Stomach (tissue), 9 donors: ENCODE results near the gene STX5. TPM values are rescaled to one million over a fixed set of nuclear protein-coding genes. Genes with fewer than 3 reads are reported as not detected.

Experiments used
- DNase-seq, 2 donors: peaks; one replicate each; pipeline versions ENCODE4 v3.0.0 to v3.0.0-alpha.2; 2013 to 2019
- H3K27ac ChIP-seq, 5 donors: fragments of 200-600 bp in 4 of 5; sonication (generic) in 4 of 5; one replicate each; pipeline ENCODE4 v1.5.1; 2013 to 2019; ENCODE audit warnings: mild to moderate bottlenecking in 1 of 5, moderate library complexity in 1 of 5
- H3K27me3 ChIP-seq, 3 donors: fragments of 200-600 bp; sonication (generic); one replicate each; pipeline ENCODE4 v1.5.1; 2017 to 2019; ENCODE audit warnings: mixed run types in 1 of 3
- H3K36me3 ChIP-seq, 4 donors: fragments of 200-600 bp; sonication (generic); 1 replicate in 3 of 4; 2 replicates in 1 of 4; pipeline ENCODE4 v1.5.1; 2016 to 2019
- H3K4me1 ChIP-seq, 4 donors: fragments of 200-600 bp; sonication (generic); one replicate each; pipeline ENCODE4 v1.5.1; 2016 to 2019
- H3K4me3 ChIP-seq, 4 donors: fragments of 200-600 bp; sonication (generic) in 3 of 4; one replicate each; pipeline ENCODE4 v1.5.1; 2016 to 2019; ENCODE audit warnings: mild to moderate bottlenecking in 1 of 4
- H3K9me3 ChIP-seq, 4 donors: fragments of 200-600 bp; sonication (generic); one replicate each; pipeline ENCODE4 v1.5.1; 2016 to 2019
- EP300 ChIP-seq: sonication (generic); formaldehyde crosslinking; IDR thresholded peaks from one replicate; pipeline ENCODE4 v1.6.1; 2017; ENCODE audit warnings: antibody characterized with exemption
- POLR2A ChIP-seq, 4 donors: fragments of 450-650 bp; IDR thresholded peaks; one replicate each; pipeline ENCODE4 v1.6.1; 2016; ENCODE audit warnings: antibody characterized with exemption in 4 of 4, control low read depth in 2 of 4, mild to moderate bottlenecking in 1 of 4, moderate library complexity in 1 of 4
- POLR2AphosphoS5 ChIP-seq, 3 donors: sonication (generic); formaldehyde crosslinking; IDR thresholded peaks; one replicate each; pipeline ENCODE4 v1.6.1; 2016; ENCODE audit warnings: antibody characterized with exemption in 3 of 3
- WGBS, 5 donors: extraction: QIAGEN DNeasy Blood & Tissue Kit in 3 of 5; methylation state at CpG; one replicate each; pipeline versions ENCODE4 v1.1.5 to v1.1.7; 2013 to 2018; 5-methylcytosine and 5-hydroxymethylcytosine counted together
- intact Hi-C: fragments of 100-400 bp; cut with DNase I; formaldehyde crosslinking; loops from one replicate; pipeline ENCODE4 v1.15.1; 2023; ENCODE audit warnings: low total_unique reads
- polyA plus RNA-seq, 3 donors: library from polyadenylated mRNA; stranded (reverse); fragments of 200-250 nt; gene quantifications; one replicate each; pipeline ENCODE4 v1.2.3, GENCODE V29; 2013
- total RNA-seq, 5 donors: library from RNA; depleted of rRNA; stranded (reverse); fragments of >200 nt; gene quantifications; one replicate each; pipeline versions ENCODE4 v1.1.0 to v1.2.3, GENCODE V29; 2014 to 2016
- TF ChIP-seq, protein P1 (sequence below), 7 experiments: fragments of 450-650 bp in 4 of 7; fragments of 200-600 bp in 3 of 7; sonication (generic) in 3 of 7; IDR thresholded peaks; one replicate each; pipeline ENCODE4 v1.5.1; 2016 to 2019; ENCODE audit warnings: antibody characterized with exemption in 7 of 7, control low read depth in 2 of 7, mild to moderate bottlenecking in 1 of 7
- donor health status: healthy with polysubstance abuse.
- donor health status: Bipolar disorder and iron deficiency.
- donor health status: healthy.

The STX5 gene
- total and polyA plus RNA-seq, 8 donors, result 8.2 to 48.1 (median 26.7) TPM

DNA sequence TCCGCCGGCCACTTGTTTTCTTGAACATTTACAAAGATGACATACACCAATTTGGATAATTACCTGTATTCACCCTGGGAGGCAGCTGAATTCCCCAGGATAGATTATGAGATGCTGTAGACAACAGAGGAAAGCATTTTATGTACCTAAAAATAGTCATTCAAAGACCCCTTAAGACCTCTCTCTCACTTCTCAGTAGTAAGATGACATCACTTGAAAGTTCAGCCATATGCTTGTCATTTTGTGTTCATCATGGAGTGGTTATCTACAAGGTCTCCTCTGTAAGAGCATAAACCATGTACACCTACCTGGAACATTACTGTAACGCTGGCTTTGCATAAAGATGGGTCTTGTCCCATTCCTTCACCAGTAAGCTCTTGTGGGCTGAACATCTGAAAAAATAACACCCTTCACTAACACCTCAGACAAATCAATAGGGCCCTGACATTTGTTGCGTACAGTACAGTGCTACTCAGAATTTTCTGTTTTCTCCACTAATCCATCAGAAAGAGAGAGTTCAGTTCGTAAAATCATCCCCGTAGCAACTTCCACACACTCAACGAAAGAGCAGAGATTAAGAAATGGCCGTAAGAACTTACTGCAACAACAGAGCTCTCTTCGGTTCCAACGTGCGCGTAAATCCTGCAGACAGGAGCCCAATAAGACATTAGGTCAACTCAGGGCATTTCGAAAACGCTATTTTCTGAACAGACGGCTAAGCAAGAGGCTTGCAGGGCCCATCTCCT lies 23.1 kb upstream of the STX5 start:
- WGBS, 5 donors, result 1 to 3% (median 1%) methylated on average over 15 of the region's 15 CpGs
- DNase-seq, result no peak
- H3K27ac ChIP-seq, result peak overlapping the region; percentile 78 to 89 (median 79)
- TF ChIP-seq EP300, result no peak
- TF ChIP-seq POLR2A (IDR thresholded peaks at IDR 0.05), result no peak
- TF ChIP-seq POLR2AphosphoS5 (IDR thresholded peaks at IDR 0.05), result no peak
- TF ChIP-seq, protein P1, sequence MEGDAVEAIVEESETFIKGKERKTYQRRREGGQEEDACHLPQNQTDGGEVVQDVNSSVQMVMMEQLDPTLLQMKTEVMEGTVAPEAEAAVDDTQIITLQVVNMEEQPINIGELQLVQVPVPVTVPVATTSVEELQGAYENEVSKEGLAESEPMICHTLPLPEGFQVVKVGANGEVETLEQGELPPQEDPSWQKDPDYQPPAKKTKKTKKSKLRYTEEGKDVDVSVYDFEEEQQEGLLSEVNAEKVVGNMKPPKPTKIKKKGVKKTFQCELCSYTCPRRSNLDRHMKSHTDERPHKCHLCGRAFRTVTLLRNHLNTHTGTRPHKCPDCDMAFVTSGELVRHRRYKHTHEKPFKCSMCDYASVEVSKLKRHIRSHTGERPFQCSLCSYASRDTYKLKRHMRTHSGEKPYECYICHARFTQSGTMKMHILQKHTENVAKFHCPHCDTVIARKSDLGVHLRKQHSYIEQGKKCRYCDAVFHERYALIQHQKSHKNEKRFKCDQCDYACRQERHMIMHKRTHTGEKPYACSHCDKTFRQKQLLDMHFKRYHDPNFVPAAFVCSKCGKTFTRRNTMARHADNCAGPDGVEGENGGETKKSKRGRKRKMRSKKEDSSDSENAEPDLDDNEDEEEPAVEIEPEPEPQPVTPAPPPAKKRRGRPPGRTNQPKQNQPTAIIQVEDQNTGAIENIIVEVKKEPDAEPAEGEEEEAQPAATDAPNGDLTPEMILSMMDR (IDR thresholded peaks at IDR 0.05), result no peak
- H3K9me3 ChIP-seq, result no peaks in the 10 kb centered on the region
- intact Hi-C loops, result loop anchor here (10.0 kb wide), 1 partner anchor 60 kb away; the partner anchor contains the start of gene TMEM223
- H3K36me3 ChIP-seq, result peaks cover 31 to 35% (median 32%) of the 10 kb centered on the region in 4 donors
- no peaks in the 10 kb centered on the region for H3K27me3 ChIP-seq
- peak overlapping the region; percentile 59 to 99 (median 82) for H3K4me3 ChIP-seq
- H3K4me1 ChIP-seq, result peaks cover 29 to 62% (median 42%) of the 10 kb centered on the region in 4 donors

DNA sequence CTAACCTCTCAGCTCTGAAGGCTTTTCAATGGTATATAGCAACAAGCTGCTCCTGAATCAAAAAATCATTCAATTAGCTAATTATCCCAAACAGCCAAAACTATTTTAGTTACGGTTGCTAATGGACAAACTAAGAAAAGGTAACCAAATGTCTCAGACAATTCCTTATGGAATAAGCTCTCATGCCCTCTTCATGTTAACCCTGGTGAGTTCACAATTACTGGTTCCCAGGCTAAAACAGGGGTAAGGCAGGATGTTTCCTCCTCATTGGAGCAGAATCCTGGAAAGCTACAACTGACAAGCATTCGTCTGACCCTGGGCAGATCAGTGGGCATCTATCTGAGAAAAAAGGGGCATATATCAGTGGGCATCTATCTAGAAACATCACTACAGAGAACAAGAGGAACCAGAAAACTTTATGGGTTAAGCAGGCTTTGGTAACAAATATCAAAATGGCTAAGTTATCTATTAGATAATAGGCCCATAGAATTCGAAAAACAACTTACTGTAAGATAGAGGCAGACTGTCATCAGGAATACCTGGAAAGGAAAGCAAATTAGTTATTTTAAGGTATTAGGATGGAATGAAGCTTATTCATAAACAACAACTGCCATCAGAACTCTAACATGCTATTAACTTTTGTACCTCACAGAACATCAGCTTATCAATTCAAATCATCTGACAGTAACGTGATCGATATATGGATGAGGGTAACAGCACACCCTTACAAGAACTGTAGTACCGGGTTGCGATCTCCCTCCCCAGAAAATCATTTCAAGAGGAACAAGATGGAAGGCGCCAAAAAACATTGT lies 22.4 kb upstream of the STX5 start:
- Histone ChIP-seq H3K9me3 (no peaks in the 10 kb centered on the region), H3K4me1 (peaks cover 29 to 62% (median 42%) of the 10 kb centered on the region in 4 donors), H3K36me3 (peaks cover 31 to 35% (median 32%) of the 10 kb centered on the region in 4 donors), H3K27me3 (no peaks in the 10 kb centered on the region), H3K27ac (peak overlapping the region in 3 of 5 donors; percentile 79 to 89 (median 84)), H3K4me3 (peak overlapping the region; percentile 59 to 99 (median 82))
- intact Hi-C loops, result loop anchor here (10.0 kb wide), 1 partner anchor 59 kb away; the partner anchor contains the start of gene TMEM223
- no peak for DNase-seq
- WGBS, 5 donors, result 5 to 9% (median 8%) methylated on average over 8 of the region's 8 CpGs
- TF ChIP-seq EP300 (no peak), POLR2AphosphoS5 (IDR thresholded peaks at IDR 0.05) (no peak), POLR2A (IDR thresholded peaks at IDR 0.05) (no peak)
- TF ChIP-seq, protein P1 (IDR thresholded peaks at IDR 0.05), result no peak

DNA sequence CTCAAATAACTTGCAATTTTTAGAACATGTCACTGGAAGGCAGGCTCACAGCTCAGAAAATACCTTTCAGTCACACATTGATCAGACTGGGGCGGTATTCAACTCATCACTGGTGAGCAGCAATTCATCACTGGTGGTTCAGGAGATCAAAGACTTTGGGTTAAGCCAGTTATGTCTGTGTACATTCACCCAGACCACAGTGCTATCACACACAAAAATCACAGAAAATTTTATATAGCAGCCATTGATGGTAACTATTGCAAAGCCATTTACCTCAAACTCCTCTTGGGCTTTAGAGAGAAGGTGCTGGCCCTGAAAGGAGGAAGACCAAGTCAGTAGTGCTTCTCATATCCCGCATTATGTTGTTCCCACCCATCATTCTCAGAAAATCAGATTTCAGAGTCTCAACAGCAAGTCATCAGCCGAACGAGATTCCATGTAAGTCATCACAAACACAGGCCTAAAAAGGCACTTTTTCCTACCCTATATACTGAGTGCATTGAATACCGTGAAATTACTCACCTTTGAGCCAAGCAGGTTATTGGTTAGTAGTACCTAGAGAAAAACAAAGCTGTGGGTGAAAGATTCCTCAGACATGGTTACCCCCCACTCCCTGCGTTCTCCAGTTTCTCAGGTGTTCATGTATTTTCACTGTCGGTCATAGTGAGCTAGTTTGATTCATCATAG lies 21.6 kb upstream of the STX5 start:
- DNase-seq, result no peak
- H3K4me1 ChIP-seq, result peaks cover 29 to 62% (median 42%) of the 10 kb centered on the region in 4 donors
- peak overlapping the region in 3 of 5 donors; percentile 79 to 89 (median 84) for H3K27ac ChIP-seq
- WGBS, 5 donors, result 32 to 53% (median 46%) methylated on average over 7 of the region's 7 CpGs
- TF ChIP-seq POLR2A (IDR thresholded peaks at IDR 0.05) (no peak), POLR2AphosphoS5 (IDR thresholded peaks at IDR 0.05) (no peak), EP300 (no peak)
- TF ChIP-seq, protein P1 (IDR thresholded peaks at IDR 0.05), result no peak
- intact Hi-C loops, result loop anchor here (10.0 kb wide), 1 partner anchor 59 kb away; the partner anchor contains the start of gene TMEM223
- no peaks in the 10 kb centered on the region for H3K9me3 ChIP-seq
- H3K36me3 ChIP-seq, result peaks cover 31 to 35% (median 32%) of the 10 kb centered on the region in 4 donors
- peak overlapping the region in 3 of 4 donors; percentile 72 to 99 (median 92) for H3K4me3 ChIP-seq
- H3K27me3 ChIP-seq, result no peaks in the 10 kb centered on the region
